ENCODE measurements around the gene PDE8A. TPM values are rescaled to one million over a fixed set of nuclear protein-coding genes. Genes with fewer than 3 reads are reported as not detected.

PDE8A gene
- total and polyA plus RNA-seq, 5 donors = 11.5 to 24.7 (median 19.4) TPM

GRCh38 chr15:85116066-85116465, 134.4 kb downstream of the PDE8A start:
- peak in 1 of 2 donors; percentile 35 for ATAC-seq
- intact Hi-C loops (cut with DNase I) = no loop called here

GRCh38 chr15:85116494-85116893, 134.8 kb downstream of the PDE8A start:
- Histone ChIP-seq H3K27ac (ENCODE audit: low read length) (no peak overlapping the region), H3K4me1 (ENCODE audit: control insufficient read depth, insufficient read depth, low read length) (peaks cover 7% of the 10 kb centered on the region), H3K4me3 (ENCODE audit: low read length) (no peak overlapping the region), H3K9me3 (ENCODE audit: control insufficient read depth, low read length) (no peaks in the 10 kb centered on the region), H3K27me3 (ENCODE audit: control insufficient read depth, insufficient read depth) (no peaks in the 10 kb centered on the region)
- DNase-seq (no peak), ATAC-seq (no peak)
- intact Hi-C loops (cut with DNase I) = no loop called here
- WGBS = 97% methylated on average over 3 of the region's 3 CpGs

More at GRCh38 chr15:85116066-85116465, 134.4 kb downstream of the PDE8A start:
- WGBS = 98% methylated on average over 1 of the region's 1 CpG
- Histone ChIP-seq H3K27ac (ENCODE audit: low read length) (no peak overlapping the region), H3K9me3 (ENCODE audit: control insufficient read depth, low read length) (no peaks in the 10 kb centered on the region), H3K27me3 (ENCODE audit: control insufficient read depth, insufficient read depth) (no peaks in the 10 kb centered on the region), H3K4me3 (ENCODE audit: low read length) (no peak overlapping the region), H3K4me1 (ENCODE audit: control insufficient read depth, insufficient read depth, low read length) (peaks cover 7% of the 10 kb centered on the region)
- no peak for DNase-seq

GRCh38 chr15:85116925-85117646, 135.4 kb downstream of the PDE8A start:
- 71% methylated on average over 5 of the region's 5 CpGs for WGBS
- ATAC-seq (no peak), DNase-seq (no peak)
- Histone ChIP-seq H3K27me3 (ENCODE audit: control insufficient read depth, insufficient read depth) (no peaks in the 10 kb centered on the region), H3K4me3 (ENCODE audit: low read length) (no peak overlapping the region), H3K4me1 (ENCODE audit: control insufficient read depth, insufficient read depth, low read length) (peaks cover 7% of the 10 kb centered on the region), H3K9me3 (ENCODE audit: control insufficient read depth, low read length) (no peaks in the 10 kb centered on the region), H3K27ac (ENCODE audit: low read length) (no peak overlapping the region)
- intact Hi-C loops (cut with DNase I) = no loop called here

- Histone ChIP-seq H3K4me3 (ENCODE audit: low read length) (no peak overlapping the region), H3K9me3 (ENCODE audit: control insufficient read depth, low read length) (no peaks in the 10 kb centered on the region), H3K27me3 (ENCODE audit: control insufficient read depth, insufficient read depth) (no peaks in the 10 kb centered on the region), H3K4me1 (ENCODE audit: control insufficient read depth, insufficient read depth, low read length) (peaks cover 7% of the 10 kb centered on the region), H3K27ac (ENCODE audit: low read length) (no peak overlapping the region)
- intact Hi-C loops (cut with DNase I) = no loop called here
- no peak for DNase-seq
- no peak for ATAC-seq
- WGBS = 92% methylated on average over 4 of the region's 4 CpGs
These were observed 136.5 kb downstream of the PDE8A start for GRCh38 chr15:85118173-85118572.

- 58% methylated on average over 2 of the region's 2 CpGs for WGBS
- H3K27me3 ChIP-seq (ENCODE audit: control insufficient read depth, insufficient read depth) = no peaks in the 10 kb centered on the region
- intact Hi-C loops (cut with DNase I) = no loop called here
- ATAC-seq (peak; percentile 57 to 61), DNase-seq (no peak)
- no peak overlapping the region for H3K4me3 ChIP-seq (ENCODE audit: low read length)
- no peaks in the 10 kb centered on the region for H3K9me3 ChIP-seq (ENCODE audit: control insufficient read depth, low read length)
- H3K4me1 ChIP-seq (ENCODE audit: control insufficient read depth, insufficient read depth, low read length) = peaks cover 7% of the 10 kb centered on the region
- H3K27ac ChIP-seq (ENCODE audit: low read length) = no peak overlapping the region
These were observed 136.9 kb downstream of the PDE8A start for GRCh38 chr15:85118581-85118980.

GRCh38 chr15:85120351-85121113, 138.9 kb downstream of the PDE8A start:
- no peak overlapping the region for H3K27ac ChIP-seq (ENCODE audit: low read length)
- no peaks in the 10 kb centered on the region for H3K9me3 ChIP-seq (ENCODE audit: control insufficient read depth, low read length)
- H3K4me1 ChIP-seq (ENCODE audit: control insufficient read depth, insufficient read depth, low read length) = peaks cover 8% of the 10 kb centered on the region
- ATAC-seq (no peak), DNase-seq (no peak)
- H3K4me3 ChIP-seq (ENCODE audit: low read length) = no peak overlapping the region
- H3K27me3 ChIP-seq (ENCODE audit: control insufficient read depth, insufficient read depth) = no peaks in the 10 kb centered on the region
- 89% methylated on average over 4 of the region's 4 CpGs for WGBS
- intact Hi-C loops (cut with DNase I) = no loop called here

GRCh38 chr15:85124173-85124572, 142.5 kb downstream of the PDE8A start:
- ATAC-seq = no peak
- peaks cover 2% of the 10 kb centered on the region for H3K4me1 ChIP-seq (ENCODE audit: control insufficient read depth, insufficient read depth, low read length)
- H3K9me3 ChIP-seq (ENCODE audit: control insufficient read depth, low read length) = no peaks in the 10 kb centered on the region
- intact Hi-C loops (cut with DNase I) = no loop called here
- H3K27ac ChIP-seq (ENCODE audit: low read length) = no peak overlapping the region
- no peaks in the 10 kb centered on the region for H3K27me3 ChIP-seq (ENCODE audit: control insufficient read depth, insufficient read depth)
- WGBS = 89% methylated on average over 1 of the region's 1 CpG
- DNase-seq = no peak
- no peak overlapping the region for H3K4me3 ChIP-seq (ENCODE audit: low read length)

GRCh38 chr15:85125056-85125661, 143.5 kb downstream of the PDE8A start:
- Histone ChIP-seq H3K27ac (ENCODE audit: low read length) (no peak overlapping the region), H3K4me1 (ENCODE audit: control insufficient read depth, insufficient read depth, low read length) (peaks cover 2% of the 10 kb centered on the region), H3K27me3 (ENCODE audit: control insufficient read depth, insufficient read depth) (no peaks in the 10 kb centered on the region), H3K9me3 (ENCODE audit: control insufficient read depth, low read length) (no peaks in the 10 kb centered on the region), H3K4me3 (ENCODE audit: low read length) (no peak overlapping the region)
- 89% methylated on average over 4 of the region's 4 CpGs for WGBS
- ATAC-seq = peak in 1 of 2 donors; percentile 29
- DNase-seq = no peak
- intact Hi-C loops (cut with DNase I) = no loop called here

- DNase-seq (no peak), ATAC-seq (no peak)
- no peak overlapping the region for H3K27ac ChIP-seq (ENCODE audit: low read length)
- peaks cover 2% of the 10 kb centered on the region for H3K4me1 ChIP-seq (ENCODE audit: control insufficient read depth, insufficient read depth, low read length)
- intact Hi-C loops (cut with DNase I) = no loop called here
- no peak overlapping the region for H3K4me3 ChIP-seq (ENCODE audit: low read length)
- no peaks in the 10 kb centered on the region for H3K27me3 ChIP-seq (ENCODE audit: control insufficient read depth, insufficient read depth)
- no peaks in the 10 kb centered on the region for H3K9me3 ChIP-seq (ENCODE audit: control insufficient read depth, low read length)
These were observed 147.0 kb downstream of the PDE8A start for GRCh38 chr15:85128621-85129020.

- Histone ChIP-seq H3K4me1 (ENCODE audit: control insufficient read depth, insufficient read depth, low read length) (no peaks in the 10 kb centered on the region), H3K4me3 (ENCODE audit: low read length) (no peak overlapping the region), H3K27ac (ENCODE audit: low read length) (no peak overlapping the region), H3K9me3 (ENCODE audit: control insufficient read depth, low read length) (no peaks in the 10 kb centered on the region), H3K27me3 (ENCODE audit: control insufficient read depth, insufficient read depth) (no peaks in the 10 kb centered on the region)
- ATAC-seq (no peak), DNase-seq (no peak)
- intact Hi-C loops (cut with DNase I) = no loop called here
- 88% methylated on average over 3 of the region's 3 CpGs for WGBS
These were observed 148.2 kb downstream of the PDE8A start for GRCh38 chr15:85129881-85130280.

GRCh38 chr15:85131915-85132314, 150.3 kb downstream of the PDE8A start:
- ATAC-seq (no peak), DNase-seq (no peak)
- no peaks in the 10 kb centered on the region for H3K27me3 ChIP-seq (ENCODE audit: control insufficient read depth, insufficient read depth)
- intact Hi-C loops (cut with DNase I) = no loop called here
- H3K4me3 ChIP-seq (ENCODE audit: low read length) = no peak overlapping the region
- no peak overlapping the region for H3K27ac ChIP-seq (ENCODE audit: low read length)
- WGBS = 95% methylated on average over 1 of the region's 1 CpG
- no peaks in the 10 kb centered on the region for H3K9me3 ChIP-seq (ENCODE audit: control insufficient read depth, low read length)
- no peaks in the 10 kb centered on the region for H3K4me1 ChIP-seq (ENCODE audit: control insufficient read depth, insufficient read depth, low read length)
